ENCODE results near the gene USP30.

The USP30 gene

DNA sequence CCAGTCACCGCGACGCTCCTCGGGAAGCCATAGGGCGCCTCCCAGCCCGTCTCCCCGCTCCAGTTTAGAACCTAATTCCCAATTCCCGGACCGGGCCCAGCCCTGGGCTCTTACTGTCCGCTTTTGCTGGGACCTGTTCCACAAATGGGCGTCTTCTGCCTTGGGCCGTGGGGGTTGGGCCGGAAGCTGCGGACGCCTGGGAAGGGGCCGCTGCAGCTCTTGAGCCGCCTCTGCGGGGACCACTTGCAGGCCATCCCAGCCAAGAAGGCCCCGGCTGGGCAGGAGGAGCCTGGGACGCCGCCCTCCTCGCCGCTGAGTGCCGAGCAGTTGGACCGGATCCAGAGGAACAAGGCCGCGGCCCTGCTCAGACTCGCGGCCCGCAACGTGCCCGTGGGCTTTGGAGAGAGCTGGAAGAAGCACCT lies 45.8 kb downstream of the USP30 start:
- no peak for DNase-seq

DNA sequence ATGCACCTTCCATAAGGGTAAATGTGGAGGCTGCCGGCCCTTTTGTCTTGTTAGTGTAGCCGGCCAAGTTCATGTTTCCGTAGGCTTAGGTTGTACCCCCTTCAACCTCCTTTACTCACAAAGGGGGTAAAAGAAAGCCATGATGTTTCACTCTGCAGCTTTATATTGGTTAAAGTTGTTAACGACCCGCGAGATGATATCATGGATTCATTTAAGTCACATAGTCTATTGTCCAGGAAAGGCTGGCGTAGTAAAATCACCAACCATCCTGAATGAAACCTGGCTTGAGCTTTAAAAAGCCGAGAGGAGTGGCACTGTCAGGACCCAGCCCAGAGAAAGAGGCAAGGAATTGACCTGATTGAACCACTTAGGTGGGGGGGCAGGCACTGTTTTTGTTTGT lies 46.3 kb downstream of the USP30 start:
- DNase-seq: no peak

DNA sequence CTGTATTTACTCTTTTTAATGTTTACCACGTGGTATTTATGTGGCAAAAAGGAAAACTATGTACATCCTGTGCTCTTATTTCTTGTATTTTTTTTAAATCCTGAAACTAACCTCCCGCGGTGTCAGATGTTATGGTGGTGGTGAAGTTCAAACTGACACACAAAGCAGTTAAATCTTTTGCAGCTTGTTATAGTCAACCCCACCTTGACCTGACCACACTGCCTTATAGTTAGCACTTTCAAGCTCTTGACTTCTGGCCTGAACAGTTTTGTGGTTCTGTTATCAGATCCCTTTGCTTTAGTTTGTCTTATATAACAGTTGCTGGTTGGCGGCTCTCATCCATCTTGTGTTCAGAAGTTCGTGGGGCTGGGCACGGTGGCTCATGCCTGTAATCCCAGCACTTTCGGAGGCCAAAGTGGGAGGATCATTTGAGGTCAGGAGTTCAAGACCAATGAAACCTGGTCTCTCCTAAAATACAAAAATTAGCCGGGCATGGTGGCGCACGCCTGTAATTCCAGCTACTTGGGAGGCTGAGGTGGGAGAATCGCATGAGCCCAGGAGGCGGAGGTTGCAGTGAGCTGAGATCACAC lies 47.1 kb downstream of the USP30 start:
- DNase-seq: no peak

DNA sequence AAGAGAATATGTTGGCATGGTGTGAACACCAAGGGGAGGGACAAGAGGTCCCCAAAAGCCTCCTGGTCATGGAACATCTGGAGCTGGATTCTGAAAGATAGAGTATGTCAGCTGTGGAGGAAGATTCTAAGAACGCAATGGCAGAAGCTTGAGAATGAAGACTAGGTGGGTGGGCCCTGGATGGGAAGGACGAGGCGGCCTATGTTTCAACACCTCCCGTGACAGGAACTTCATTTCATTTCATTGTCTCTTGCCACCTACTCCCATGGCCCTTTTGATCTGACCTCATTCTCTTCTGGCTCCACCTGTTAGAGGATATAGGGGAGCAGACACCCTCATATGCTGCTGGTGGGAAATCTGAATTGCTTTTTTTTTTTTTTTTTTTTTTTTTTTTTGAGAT lies 48.4 kb downstream of the USP30 start:
- no peak for DNase-seq

DNA sequence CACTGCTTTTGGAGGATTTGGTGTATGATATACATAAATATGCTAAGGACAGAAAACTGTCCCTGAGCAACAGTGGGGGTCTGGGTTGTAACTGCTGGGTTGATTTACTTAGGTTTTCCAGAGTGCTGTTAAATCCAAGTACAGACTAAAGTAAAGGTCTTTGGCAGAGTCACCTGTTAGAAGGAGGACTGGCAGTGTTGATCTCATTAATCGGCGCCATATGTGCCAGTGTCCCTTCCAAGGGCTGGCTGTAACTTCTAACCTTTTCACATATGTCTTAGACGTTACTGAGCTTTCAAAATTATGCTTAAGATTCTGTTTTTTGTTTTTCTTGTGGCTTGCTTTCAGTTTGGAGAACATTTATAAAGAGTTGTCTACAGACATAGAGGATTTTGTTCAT lies 50.1 kb downstream of the USP30 start:
- no peak for DNase-seq

DNA sequence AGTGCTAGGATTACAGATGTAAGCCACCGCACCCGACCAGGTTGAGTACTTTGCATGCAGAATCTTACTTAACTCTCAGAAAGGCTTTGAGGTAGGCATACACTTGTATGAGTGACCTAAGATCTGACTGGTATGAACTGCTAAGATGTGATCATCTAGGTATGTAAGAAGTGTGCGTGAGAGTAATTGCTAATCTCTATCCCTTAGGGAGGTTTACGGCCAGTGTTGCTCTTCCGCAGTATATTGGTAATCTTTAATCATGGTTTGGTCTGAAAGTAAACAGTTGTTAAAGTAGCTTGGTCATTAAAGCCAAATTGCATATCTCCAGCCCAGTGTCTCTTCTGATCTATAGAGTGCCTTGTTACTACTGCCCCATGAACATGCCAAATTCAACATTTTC lies 52.8 kb downstream of the USP30 start:
- DNase-seq: no peak

DNA sequence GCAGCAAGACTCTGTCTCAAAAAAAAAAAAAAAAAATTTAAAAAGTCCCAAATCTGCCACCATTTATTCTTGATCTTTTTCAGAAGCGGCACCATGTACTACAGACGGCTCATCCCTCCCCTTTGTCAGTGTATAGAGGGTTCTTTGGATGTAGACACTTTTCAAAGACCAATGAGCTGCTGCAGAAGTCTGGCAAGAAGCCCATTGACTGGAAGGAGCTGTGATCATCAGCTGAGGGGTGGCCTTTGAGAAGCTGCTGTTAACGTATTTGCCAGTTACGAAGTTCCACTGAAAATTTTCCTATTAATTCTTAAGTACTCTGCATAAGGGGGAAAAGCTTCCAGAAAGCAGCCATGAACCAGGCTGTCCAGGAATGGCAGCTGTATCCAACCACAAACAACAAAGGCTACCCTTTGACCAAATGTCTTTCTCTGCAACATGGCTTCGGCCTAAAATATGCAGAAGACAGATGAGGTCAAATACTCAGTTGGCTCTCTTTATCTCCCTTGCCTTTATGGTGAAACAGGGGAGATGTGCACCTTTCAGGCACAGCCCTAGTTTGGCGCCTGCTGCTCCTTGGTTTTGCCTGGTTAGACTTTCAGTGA lies 57.5 kb downstream of the USP30 start:
- no peak for DNase-seq

DNA sequence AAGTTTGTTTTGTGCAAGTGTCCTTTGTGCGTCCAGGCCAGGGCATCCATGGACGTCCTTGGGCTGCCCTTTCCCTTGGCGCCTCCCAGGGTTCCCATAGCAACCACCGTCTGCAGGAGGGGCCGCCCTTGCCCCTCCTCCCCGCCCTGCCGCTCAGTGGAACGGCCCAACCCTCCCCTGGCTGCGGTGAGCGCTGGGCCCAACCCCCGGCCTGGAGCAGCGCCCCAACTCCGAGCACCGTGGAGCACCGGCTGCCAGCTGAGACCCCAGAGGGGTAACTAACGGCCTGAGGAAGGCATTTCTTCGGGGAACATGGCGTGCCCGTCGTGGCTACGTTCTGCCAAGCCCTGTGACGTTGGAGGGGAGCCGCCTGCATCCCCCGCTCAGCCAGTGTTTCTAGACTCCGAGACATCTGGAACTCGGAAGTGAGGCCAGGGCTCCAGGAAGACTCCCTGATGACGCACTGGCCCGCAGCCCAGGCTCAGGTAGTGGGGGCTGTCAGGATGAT lies 58.7 kb downstream of the USP30 start:
- peak; percentile 23 for DNase-seq

DNA sequence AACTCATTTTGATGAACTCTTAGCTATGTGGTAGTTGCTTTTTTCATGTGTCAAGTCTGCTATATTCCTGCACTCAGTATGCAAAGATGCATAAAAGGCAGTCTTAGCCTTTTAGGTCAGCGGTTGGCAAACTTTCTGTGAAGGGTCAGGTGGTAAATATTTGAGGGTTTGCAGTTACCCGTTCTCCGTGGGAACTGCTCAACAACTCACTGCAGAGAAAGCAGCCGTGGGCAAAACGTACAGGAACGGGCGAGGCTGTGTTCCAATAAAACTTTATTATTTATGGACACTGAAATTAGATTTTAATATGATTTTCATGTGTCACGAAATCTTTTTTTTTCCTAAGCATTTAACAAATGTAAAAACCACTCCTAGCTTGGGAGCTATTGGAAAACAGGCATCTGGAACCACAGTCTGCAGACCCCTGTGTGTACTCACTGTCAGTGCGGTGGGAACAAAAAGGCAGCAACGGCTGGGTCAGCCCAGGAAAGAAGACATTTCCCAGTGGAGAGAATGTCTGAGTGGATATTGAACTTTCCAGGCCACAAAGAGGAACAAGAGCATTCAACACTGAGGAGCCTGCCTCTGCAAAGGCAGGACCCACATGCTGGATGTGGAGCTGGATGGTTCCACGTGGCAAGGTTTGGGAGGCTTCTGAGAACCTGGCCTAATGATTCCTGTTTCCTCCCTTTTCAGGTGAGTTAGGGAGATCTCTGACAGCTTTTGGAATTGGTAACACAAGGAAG lies 60.5 kb downstream of the USP30 start:
- no peak for DNase-seq

DNA sequence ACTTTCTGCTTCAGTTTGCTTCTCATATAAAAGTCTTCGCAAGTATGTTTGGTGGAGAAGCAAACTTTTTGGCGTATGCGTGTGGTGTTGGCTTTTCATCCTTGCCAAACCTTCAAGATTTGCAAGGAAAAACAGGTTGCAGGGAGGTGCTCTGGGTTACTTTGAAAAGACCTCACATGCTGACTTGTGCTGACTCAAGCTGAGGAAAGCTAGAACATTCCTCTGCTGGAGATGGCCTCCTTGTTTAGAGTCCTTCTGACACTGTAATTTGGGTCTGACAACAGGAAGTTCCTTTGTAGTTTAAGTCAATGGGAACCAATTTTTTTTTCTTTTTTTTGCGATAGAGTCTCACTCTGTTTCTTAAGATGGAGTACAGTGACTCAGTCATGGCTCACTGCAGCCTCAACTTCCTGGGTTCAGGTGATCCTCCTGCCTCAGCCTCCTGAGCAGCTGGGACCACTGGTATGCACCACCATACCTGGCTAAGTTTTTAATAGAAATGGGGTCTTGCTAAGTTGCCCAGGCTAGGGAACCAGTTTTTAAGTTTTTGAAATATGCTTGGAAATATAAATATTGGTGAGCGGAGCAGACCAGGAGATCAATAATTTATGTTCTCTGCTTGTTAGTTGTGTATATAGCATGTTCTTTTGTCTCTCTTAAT lies 61.4 kb downstream of the USP30 start:
- DNase-seq: no peak

DNA sequence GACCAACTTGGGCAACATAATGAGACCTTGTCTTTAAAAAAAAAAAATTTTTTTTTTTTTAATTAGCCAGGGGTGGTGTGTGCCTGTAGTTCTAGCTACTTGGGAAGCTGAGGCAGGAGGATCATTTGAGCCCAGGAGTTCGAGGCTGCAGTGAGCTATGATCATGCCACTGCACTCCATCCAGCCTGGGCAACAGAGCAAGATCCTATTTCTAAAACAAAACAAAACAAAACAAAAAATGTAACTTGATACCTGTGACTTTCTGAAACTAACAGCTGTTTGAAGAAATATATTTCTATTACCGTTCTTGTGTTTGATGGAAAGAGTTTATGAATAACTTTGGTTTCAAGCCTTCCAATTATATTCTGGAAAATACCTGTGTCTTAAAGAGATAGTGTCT lies 62.3 kb downstream of the USP30 start:
- no peak for DNase-seq

DNA sequence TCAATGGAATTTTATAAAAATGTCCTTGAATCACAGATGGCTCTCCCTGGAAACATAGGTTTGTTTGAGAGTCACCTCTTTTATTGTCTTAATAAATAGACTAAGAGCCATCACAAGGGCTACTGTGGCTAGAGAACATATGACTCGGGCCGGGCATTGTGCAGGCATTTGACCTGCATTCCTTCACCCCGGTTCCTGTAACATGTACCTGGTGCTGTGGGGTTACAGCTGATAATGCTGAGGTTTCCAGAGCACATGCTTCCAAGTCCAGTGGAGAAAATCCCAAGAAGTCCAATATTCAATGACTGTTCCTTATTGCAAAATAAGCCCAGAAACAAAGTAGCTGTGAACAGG lies 63.0 kb downstream of the USP30 start:
- no peak for DNase-seq

DNA sequence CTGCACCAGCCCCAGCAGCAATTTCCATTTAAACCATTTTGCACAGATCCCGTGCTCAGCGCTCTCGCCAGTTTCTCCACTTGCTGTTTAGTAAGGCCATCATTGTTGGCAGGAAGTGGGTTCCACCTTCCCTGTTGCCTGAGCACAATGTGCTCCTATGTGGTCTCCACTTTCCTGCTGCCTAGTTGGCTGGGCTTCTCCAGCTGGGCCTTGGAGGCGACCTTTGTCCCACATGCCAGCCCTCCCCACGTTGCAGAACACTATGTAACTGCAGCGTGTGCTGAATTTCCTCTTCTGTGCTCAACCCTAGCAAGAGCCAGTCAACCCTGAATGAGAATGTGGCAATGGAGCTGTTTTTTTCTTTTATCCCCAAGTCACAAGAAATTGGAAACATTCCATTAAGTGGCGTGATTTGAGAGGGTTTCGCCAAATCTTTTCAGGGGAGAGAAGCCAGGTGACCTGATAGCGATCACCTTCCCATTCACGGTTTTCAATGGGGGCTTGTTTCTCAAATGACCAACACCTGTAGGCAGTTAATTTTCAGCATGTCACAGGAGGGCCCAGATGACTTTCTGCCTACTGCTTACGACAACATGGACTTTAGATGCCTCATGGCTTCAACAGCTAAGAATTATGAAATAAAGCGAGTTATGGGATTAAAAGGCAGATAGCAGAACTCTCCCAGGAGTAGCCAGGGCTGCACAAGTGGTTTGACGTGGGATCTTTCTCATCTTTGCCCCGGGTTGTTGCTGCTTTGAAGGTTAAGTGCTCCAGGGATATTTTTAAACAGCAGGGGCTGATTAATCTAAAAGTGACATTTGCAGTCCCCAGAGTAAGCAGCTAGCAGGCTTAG lies 63.6 kb downstream of the USP30 start, which contains the start of gene ACACB:
Gene ACACB, plus strand, starts transcription at position 830 of the 853 bp plus-strand sequence. CDS start 22,819 bp downstream, outside the sequence.
- peak; percentile 71 for DNase-seq

DNA sequence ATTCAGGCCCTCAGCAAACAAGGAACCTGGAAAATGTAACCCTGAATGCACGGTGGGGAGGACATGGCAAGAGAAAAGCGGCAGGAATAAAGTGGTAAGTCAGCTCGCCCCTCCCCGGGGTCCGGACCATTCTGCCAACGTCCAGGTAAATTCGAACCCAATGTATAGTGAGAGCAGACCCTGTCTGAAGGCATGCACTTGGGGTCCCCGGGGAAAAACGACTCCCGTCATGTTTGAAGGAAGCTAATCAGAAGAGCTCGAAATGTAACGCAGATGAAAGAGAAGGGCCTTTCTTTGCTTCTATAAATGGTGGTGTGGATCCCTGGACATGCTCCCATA lies 64.2 kb downstream of the USP30 start:
- DNase-seq: no peak

DNA sequence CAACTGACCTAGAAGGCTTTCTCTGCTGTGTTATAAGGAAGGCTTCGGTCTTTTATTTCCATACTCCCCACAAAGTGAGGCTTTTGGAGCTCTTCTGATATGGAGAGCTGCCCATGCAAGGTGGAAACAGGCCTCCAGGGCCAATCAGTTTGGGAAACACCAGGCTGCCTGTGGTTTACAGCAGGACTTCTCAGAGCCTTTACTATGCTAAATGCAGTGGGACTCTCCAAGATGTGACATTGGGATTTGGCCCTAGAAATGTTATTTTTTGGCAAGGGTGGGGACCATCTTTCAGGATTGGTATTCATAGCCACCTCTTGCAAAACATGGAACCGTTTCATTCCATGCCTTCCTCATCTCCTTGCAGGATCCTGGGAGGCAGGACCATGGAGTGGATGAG lies 67.7 kb downstream of the USP30 start:
- DNase-seq: no peak

DNA sequence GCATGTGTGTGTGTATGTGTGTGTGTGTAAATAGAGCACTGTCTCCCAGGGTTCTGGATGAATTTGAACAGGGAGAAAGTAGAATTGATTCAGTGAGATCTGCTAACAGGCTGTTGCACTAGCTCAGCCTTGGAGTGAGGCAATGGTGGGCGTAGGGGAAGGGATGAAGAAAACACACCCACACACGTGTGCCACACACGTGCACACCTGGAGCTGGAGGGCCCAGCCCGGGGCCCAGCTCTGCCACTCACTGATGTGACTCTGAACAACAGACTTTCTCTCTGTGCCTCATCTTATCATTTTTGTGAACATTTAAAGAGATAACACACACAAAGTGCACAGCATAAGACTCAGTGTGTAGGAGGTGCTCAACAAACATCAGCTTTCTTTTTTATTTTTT lies 68.2 kb downstream of the USP30 start:
- DNase-seq: no peak

DNA sequence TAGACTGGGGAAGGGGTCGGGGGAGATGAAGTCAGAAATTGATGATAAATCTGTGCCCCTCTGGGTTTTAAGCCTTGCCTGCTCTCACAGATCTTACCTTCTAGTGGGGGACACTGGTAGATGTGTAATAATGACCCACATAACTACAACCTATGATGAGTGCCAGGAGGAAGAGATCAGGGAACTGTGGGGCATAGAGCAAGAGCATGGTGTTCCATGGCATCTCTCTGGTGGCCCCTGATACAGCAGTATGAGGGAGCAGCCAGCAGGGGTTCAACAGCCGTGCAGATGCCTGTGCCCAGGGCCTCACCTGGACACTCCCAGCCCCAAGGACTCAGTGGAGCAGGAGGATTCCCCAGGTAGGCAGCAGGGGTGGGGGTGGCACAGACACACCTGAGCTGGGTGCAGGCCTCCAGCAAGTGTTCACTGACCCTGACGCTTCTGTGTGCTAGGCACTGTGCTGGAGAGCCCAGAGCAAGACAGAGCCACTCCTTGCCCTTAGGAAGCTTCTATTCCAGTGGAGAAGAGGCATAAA lies 69.0 kb downstream of the USP30 start:
- no peak for DNase-seq

DNA sequence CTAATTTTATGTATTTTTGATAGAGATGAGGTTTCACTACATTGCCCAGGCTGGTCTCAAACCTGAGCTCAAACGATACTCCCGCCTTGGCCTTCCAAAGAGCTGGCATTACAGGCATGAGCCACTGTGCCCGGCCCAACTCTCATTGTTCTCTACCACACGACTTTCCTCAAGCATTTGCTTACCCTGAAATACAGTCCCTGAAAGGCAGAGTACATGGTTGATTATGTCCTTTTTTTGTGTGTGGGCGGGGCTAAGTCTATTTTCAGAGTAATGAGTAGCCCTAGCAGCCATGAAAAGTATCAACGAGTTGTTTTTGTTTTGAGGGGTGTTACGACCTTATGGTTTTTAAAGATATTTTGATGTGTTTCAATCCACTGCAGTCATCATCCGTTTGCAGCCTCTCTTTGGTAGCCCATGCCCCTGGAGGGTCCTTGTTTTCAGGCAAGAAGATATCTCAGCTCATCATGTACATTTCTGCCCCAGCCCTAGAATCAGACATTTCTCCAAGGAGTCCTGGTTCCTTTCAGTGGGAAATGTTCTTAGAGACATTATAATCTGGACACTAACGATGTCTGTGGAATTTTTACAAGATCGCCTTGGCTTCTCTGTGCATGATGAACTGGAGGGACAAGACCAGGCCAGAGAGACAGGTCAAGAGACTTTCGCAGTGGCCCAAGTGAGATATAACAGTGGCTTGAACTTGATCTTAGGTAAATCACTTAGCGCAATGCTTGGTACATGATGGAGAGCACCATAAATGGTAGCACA lies 72.7 kb downstream of the USP30 start:
- no peak for DNase-seq

DNA sequence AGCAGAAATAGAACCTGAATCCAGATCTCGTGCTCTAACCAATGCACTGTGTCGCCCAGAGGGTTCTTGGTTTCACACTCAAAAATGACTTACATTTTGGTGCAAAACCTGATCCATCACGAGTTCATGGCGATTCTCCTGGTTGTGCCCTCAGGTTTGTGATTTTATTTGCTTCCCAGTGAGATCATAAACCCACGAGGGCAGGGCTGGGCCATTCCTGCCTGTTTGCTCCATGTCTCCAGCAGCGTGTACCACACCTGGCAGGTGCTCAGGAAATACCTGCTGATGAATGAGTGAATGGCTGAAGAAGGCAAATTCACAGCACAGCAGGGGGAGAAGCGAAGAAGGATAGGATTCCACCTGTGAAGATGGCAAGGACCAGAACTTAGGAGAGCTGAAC lies 73.4 kb downstream of the USP30 start:
- DNase-seq: no peak

DNA sequence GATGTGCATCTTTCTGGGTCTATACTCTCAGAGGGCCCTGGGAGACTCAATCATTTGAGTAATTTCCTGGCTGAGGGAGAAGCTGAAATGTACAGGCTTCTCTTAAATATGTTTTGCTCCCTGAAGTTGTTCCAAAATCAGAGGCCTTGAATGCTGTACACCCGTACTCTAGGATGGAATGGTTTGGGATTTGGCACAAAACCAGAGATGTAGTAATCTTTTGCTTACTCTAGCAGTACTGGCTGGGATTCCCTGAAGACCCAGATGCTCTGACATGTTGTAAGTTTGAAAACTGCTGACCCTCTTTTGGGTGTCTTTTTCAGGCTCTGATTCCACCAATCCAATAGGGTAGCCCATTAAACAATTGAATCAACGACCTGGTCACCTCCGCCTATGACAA lies 74.4 kb downstream of the USP30 start:
- DNase-seq: no peak

DNA sequence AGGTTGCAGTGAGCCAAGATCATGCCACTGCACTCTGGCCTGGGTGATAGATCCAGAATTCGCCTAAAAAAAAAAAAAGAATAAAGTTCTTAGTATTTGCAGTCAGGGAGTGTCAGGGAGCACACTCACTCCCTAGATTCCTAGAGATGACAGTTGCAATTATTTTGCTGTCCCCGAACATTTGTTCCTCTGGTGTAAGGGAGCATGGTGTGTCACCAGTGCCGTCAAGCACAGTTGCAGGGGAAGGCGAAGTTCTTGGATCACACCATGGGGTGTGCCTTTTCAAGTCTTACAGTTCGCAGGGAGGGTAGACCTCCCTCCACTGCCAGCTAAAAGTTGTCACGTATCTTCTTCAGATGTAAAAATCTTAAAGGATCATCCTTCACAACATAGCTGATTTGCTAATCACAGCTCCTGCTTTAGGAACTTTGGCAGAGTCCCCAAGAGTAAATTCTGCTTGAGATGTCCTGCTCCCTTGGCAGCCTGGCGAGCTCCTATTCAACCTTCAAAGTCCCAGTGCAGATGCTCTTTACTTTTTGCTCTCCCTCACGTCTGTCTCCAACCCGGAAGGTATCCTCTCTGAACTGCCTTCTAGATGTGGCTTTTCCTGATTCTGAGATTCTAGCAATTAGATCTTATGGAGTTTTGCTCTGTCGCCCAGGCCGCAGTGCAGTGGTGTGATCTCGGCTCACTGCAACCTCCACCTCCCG lies 75.3 kb downstream of the USP30 start:
- no peak for DNase-seq
